H1 (cell line): Measurements from ENCODE around the gene SEL1L3. TPM values are rescaled to one million over a fixed set of nuclear protein-coding genes. Genes with fewer than 3 reads are reported as not detected.

Experiments
- NRF1 ChIP-seq: IDR thresholded peaks from 2 replicates; pipeline ENCODE4 v1.6.1; 2011; ENCODE audit warnings: mild to moderate bottlenecking, low read depth, low read length, improper control_type of control experiment
- RBBP5 ChIP-seq: IDR thresholded peaks from 2 replicates; pipeline ENCODE4 v1.7.1; 2012; ENCODE audit warnings: low read depth, mild to moderate bottlenecking, inconsistent platforms, low read length, moderate library complexity, borderline replicate concordance
- SIRT6 ChIP-seq: IDR thresholded peaks from one replicate; pipeline ENCODE4 v1.7.1; 2012; ENCODE audit warnings: low read length, inconsistent platforms
- polyA plus RNA-seq, 7 experiments: library from polyadenylated mRNA; depleted of rRNA in 3 of 7; stranded (reverse) in 5 of 7; unstranded in 2 of 7; fragments of >200 nt in 5 of 7; fragments of 200-250 nt in 2 of 7; gene quantifications; 1 replicate in 5 of 7; 2 replicates in 1 of 7; 4 replicates in 1 of 7; pipeline versions ENCODE4 v1.2.1 to v1.2.3, GENCODE V29; 2011 to 2013; ENCODE audit warnings: missing spikeins in 2 of 7, mixed read lengths in 2 of 7
- total RNA-seq: library from RNA; stranded (reverse); fragmentation: NEBNext Ultra II Directional; extraction: Animal tissue kit (Norgen Biotek cat#: 25700); gene quantifications from 2 replicates; pipeline ENCODE4 v1.2.1, GENCODE V29; 2021
- TF ChIP-seq, protein P1 (sequence below): fragments of 300-600 bp; sonication (generic); IDR thresholded peaks from 2 replicates; pipeline ENCODE4 v1.7.1; 2012; ENCODE audit warnings: low read length, moderate library complexity, mild to moderate bottlenecking, inconsistent platforms; ENCODE audit not compliant: insufficient replicate concordance

Gene SEL1L3
- total and polyA plus RNA-seq, 2 of the 8 experiments (the other 6 are each of a cell fraction or from before 2014, with no cell fraction given): 18.2 to 54.0 TPM

DNA sequence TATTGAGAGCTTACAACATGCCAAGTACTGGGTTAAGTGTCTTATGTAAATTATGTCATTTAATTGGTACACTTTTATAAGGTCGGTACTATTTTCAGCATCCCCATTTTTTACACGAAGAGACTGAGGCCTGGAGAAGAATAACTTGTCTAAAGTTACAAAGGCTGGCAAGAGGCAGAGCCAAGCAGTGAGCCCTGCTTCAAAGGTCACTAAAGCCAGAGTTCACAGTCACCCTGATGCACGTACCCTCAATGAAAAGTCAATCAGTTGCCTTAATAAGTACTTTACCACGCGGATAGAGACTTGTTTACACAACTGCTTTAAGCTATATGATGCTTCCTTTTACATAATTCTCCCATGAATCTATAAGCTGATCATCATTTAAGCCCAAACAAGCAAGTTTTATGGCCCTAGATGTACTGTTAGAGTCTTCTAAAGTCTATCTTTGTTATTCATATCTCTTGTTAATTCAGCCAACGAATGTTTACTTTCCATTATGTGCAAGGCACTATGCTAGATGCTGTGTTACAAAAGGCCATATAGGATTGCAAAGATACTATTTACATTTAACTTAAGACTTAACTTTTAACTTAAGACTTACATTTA lies 57.4 kb downstream of the SEL1L3 start (continued):
- TF ChIP-seq, protein P1, sequence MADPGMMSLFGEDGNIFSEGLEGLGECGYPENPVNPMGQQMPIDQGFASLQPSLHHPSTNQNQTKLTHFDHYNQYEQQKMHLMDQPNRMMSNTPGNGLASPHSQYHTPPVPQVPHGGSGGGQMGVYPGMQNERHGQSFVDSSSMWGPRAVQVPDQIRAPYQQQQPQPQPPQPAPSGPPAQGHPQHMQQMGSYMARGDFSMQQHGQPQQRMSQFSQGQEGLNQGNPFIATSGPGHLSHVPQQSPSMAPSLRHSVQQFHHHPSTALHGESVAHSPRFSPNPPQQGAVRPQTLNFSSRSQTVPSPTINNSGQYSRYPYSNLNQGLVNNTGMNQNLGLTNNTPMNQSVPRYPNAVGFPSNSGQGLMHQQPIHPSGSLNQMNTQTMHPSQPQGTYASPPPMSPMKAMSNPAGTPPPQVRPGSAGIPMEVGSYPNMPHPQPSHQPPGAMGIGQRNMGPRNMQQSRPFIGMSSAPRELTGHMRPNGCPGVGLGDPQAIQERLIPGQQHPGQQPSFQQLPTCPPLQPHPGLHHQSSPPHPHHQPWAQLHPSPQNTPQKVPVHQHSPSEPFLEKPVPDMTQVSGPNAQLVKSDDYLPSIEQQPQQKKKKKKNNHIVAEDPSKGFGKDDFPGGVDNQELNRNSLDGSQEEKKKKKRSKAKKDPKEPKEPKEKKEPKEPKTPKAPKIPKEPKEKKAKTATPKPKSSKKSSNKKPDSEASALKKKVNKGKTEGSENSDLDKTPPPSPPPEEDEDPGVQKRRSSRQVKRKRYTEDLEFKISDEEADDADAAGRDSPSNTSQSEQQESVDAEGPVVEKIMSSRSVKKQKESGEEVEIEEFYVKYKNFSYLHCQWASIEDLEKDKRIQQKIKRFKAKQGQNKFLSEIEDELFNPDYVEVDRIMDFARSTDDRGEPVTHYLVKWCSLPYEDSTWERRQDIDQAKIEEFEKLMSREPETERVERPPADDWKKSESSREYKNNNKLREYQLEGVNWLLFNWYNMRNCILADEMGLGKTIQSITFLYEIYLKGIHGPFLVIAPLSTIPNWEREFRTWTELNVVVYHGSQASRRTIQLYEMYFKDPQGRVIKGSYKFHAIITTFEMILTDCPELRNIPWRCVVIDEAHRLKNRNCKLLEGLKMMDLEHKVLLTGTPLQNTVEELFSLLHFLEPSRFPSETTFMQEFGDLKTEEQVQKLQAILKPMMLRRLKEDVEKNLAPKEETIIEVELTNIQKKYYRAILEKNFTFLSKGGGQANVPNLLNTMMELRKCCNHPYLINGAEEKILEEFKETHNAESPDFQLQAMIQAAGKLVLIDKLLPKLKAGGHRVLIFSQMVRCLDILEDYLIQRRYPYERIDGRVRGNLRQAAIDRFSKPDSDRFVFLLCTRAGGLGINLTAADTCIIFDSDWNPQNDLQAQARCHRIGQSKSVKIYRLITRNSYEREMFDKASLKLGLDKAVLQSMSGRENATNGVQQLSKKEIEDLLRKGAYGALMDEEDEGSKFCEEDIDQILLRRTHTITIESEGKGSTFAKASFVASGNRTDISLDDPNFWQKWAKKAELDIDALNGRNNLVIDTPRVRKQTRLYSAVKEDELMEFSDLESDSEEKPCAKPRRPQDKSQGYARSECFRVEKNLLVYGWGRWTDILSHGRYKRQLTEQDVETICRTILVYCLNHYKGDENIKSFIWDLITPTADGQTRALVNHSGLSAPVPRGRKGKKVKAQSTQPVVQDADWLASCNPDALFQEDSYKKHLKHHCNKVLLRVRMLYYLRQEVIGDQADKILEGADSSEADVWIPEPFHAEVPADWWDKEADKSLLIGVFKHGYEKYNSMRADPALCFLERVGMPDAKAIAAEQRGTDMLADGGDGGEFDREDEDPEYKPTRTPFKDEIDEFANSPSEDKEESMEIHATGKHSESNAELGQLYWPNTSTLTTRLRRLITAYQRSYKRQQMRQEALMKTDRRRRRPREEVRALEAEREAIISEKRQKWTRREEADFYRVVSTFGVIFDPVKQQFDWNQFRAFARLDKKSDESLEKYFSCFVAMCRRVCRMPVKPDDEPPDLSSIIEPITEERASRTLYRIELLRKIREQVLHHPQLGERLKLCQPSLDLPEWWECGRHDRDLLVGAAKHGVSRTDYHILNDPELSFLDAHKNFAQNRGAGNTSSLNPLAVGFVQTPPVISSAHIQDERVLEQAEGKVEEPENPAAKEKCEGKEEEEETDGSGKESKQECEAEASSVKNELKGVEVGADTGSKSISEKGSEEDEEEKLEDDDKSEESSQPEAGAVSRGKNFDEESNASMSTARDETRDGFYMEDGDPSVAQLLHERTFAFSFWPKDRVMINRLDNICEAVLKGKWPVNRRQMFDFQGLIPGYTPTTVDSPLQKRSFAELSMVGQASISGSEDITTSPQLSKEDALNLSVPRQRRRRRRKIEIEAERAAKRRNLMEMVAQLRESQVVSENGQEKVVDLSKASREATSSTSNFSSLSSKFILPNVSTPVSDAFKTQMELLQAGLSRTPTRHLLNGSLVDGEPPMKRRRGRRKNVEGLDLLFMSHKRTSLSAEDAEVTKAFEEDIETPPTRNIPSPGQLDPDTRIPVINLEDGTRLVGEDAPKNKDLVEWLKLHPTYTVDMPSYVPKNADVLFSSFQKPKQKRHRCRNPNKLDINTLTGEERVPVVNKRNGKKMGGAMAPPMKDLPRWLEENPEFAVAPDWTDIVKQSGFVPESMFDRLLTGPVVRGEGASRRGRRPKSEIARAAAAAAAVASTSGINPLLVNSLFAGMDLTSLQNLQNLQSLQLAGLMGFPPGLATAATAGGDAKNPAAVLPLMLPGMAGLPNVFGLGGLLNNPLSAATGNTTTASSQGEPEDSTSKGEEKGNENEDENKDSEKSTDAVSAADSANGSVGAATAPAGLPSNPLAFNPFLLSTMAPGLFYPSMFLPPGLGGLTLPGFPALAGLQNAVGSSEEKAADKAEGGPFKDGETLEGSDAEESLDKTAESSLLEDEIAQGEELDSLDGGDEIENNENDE: no peak
- TF ChIP-seq RBBP5 (no peak), NRF1 (no peak), SIRT6 (no peak)
- TF ChIP-seq, all 59 proteins: peak for 0
